GM18505 (cell line): Measurements from ENCODE around the gene ATP6V0B.

Experiments
- ATAC-seq: cut with Tn5 transposase; IDR thresholded peaks from one replicate; pipeline ENCODE4 v1.9.1; 2021; ENCODE audit not compliant: unreplicated experiment
- POLR2A ChIP-seq: IDR thresholded peaks from 4 replicates; pipeline ENCODE4 v1.6.1; 2011; ENCODE audit warnings: borderline replicate concordance; ENCODE audit not compliant: insufficient read depth, insufficient read length; ENCODE audit errors: extremely low read depth

The ATP6V0B gene

DNA sequence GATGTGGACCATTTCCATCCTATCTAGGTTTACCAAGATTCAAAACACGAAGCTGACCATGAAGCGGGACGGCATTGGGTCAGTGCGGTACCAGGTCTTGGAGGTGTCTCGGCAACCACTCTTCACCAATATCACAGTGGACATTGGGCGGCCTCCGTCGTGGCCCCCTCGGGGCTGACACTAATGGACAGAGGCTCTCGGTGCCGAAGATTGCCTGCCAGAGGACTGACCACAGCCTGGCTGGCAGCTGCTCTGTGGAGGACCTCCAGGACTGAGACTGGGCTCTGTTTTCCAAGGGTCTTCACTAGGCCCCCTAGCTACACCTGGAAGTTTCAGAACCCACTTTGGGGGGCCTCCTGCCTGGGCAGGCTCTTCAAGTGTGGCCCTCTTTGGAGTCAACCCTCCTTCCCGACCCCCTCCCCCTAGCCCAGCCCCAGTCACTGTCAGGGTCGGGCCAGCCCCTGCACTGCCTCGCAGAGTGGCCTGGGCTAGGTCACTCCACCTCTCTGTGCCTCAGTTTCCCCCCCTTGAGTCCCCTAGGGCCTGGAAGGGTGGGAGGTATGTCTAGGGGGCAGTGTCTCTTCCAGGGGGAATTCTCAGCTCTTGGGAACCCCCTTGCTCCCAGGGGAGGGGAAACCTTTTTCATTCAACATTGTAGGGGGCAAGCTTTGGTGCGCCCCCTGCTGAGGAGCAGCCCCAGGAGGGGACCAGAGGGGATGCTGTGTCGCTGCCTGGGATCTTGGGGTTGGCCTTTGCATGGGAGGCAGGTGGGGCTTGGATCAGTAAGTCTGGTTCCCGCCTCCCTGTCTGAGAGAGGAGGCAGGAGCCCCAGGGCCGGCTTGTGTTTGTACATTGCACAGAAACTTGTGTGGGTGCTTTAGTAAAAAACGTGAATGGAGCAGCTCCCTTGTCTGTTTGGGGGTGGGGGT is 15.8 kb downstream of the ATP6V0B start:
- no peak for TF ChIP-seq POLR2A
- ATAC-seq = no peak

- no peak for ATAC-seq
- no peak for TF ChIP-seq POLR2A
Measured at GRCh38 chr1:43991200-43991475, 16.4 kb downstream of the ATP6V0B start.

- TF ChIP-seq POLR2A = no peak
- no peak for ATAC-seq
Measured at GRCh38 chr1:43991476-43992231, 16.9 kb downstream of the ATP6V0B start, which contains the start of gene CCDC24. TSS of gene CCDC24 (plus strand) at chr1:43991599. CDS start at chr1:43991879, 280 bp downstream.

GRCh38 chr1:43992232-43992995 is 17.7 kb downstream of the ATP6V0B start:
- no peak for TF ChIP-seq POLR2A
- ATAC-seq = no peak

DNA sequence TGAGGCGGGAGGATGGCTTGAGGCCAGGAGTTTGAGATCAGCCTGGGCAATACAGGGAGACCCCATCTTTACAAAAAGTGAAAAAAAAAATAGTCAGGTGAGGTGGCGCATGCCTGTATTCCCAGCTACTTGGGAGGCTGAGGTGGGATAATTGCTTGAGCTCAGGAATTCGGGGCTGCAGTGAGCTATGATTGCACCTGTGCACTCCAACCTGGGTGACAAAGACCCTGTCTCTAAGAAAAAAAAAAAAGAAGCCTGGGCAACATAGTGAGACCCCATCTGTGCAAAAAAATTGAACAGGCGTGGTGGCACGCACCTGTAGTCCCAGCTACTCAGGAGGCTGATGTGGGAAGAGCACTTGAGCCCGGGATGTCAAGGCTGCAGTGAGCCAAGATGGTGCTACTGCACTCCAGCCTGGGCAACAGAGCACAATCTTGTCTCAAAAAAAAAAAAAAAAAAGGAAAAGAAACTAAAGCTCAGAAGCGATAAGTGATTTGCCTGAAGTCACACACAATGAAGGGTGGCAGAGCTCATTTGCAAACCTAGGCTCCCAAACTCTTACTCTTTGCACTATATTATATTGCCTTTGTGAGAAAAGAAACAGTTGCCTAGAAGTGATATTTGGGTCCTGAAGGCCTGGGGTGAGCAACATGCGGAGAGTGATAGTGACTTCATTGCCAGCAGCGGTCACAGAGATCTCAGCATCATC is 18.6 kb downstream of the ATP6V0B start:
- ATAC-seq = no peak
- no peak for TF ChIP-seq POLR2A

DNA sequence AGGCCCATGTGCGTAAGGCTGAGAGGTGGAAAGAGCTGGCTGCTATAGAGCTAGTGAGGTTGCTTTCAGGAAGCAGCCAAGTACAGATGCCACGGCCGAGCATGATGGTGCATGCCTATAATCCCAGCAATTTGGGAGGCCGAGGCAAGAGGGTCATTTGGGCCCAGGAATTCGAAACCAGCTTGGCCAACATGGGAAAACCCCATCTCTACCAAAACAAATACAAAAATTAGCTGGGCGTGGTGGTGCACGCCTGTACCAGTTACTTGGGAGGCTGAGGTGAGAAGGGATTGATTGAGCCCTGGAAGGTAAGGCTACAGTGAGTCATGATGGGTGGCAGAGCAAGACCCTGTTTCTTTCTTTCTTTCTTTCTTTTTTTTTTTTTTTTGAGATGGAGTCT is 19.3 kb downstream of the ATP6V0B start:
- no peak for TF ChIP-seq POLR2A
- ATAC-seq = no peak

DNA sequence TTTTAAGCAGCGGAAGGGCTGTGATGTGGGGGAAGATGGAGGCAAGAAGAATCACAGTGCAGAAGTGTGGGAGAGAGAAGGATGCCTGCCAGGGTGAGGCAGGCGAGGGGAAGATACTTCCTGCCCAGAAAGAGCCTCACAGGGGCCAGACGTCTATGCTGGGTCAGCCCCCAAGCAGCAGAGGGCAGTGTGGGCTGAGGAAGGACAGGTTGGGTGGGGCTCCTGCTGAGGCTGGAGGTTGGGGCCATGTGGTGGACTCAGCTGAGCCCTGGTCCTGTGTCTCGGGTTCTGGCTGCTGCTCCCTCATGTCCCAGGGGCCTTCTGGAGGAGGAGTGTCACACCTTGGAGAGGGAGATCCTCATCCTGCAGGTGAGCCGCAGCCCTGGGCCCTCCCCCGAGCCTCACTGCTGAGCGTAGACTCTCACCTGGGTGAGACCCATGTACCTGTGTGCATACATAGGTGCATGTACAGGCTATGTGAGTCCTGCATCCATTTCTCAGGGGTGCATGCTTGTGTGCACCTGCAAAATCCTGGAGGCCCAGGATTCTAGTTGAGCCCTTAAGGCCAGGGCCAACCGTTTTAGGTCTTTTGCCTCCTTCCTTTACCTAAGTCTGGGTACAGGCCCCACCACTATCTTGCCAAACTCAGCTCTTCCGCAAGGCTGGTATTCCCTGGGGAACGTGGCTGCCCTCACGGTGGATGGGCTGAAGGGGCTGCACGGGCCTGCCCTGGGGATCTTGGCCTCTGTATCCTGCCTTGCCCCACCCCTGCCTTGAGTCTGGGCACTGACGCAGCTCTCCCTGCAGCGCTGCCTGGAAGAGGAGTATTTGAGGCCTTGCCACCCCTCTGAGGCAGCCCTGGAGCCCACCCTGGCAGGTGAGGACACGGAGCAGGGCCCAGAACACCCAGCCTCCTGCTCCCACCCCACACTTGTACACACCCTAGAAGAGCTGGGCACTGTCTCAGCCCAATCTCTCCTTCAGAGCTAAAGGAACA is 20.3 kb downstream of the ATP6V0B start:
- no peak for ATAC-seq
- no peak for TF ChIP-seq POLR2A

DNA sequence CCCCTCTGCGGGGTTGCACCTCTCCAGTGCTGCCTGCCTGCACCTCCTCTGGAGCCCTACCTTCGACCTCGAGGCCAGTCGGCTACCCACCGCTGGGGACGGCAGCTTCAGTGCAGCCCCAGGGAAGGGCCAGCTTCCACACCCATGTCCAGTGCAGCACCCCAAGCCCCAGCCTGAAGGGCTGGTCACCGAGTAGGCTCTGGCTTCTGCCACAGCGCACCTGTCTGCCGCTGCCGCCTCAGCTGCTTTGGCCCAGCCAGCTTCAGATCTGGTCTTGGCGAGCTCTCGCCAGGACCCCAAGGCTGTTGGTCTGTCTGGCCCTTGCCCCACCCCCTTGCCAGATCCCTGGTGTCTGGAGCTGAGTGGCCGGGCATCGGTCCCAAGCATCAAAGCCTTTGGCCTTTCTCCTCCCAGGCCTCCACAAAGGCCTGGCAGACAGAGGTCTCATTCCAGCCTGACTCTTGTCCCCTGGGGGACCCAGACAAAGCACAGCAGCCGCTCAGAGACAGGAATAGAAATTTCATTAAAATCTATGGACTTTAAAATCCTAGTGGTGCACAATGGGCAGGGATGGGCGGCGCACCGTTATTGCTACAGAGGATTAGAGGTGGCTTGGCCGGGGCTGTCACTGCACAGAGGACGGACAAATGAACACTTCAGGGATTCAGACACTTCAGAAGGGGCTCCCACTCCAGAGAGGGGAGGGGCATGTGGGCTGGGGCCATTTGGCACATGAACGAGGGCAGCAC is 21.4 kb downstream of the ATP6V0B start:
- TF ChIP-seq POLR2A = no peak
- no peak for ATAC-seq

- no peak for ATAC-seq
- no peak for TF ChIP-seq POLR2A
Measured at GRCh38 chr1:43996733-43997115, 22.0 kb downstream of the ATP6V0B start.

- ATAC-seq = no peak
- TF ChIP-seq POLR2A = no peak
Measured at GRCh38 chr1:43997295-43997999, 22.7 kb downstream of the ATP6V0B start.

DNA sequence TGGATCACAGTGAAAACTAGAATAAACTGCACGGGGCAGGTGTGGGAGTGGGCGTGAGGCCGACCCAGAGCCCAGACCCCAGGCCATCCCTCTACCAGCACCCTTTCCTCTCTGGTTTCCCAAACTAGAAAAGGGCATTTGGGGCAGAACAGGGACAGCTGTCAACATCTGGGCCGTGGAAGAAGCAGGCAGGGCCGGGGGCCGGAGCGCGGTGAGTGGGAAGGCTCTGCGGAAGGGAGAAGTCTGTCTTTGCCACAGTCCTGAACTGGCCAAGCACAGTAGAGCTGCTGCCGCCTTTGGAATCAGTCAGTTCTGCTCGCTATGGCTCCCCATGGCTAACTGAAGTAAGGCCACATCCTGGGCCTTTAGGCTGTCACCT is 23.2 kb downstream of the ATP6V0B start:
- TF ChIP-seq POLR2A = no peak
- ATAC-seq = no peak

- no peak for TF ChIP-seq POLR2A
- ATAC-seq = no peak
Measured at GRCh38 chr1:43999455-43999854, 24.7 kb downstream of the ATP6V0B start.
